GM18951 (cell line): ENCODE results near the gene ACVR1C.

Experiments used
- POLR2A ChIP-seq: IDR thresholded peaks from 4 replicates; pipeline ENCODE4 v1.6.1; 2011; ENCODE audit warnings: mild to moderate bottlenecking; ENCODE audit not compliant: insufficient read length, insufficient read depth; ENCODE audit errors: extremely low read depth
- in situ Hi-C: fragments of 300-500 bp; cut with MboI; formaldehyde crosslinking; loops from one replicate; pipeline ENCODE4 v1.12.0; 2022; ENCODE audit warnings: low sequenced_read_pairs, mixed read lengths, inconsistent platforms; ENCODE audit not compliant: unreplicated experiment

Gene ACVR1C

GRCh38 chr2:157628477-157629415, at the start of gene ACVR1C:
TSS of gene ACVR1C (minus strand) at chr2:157628864. CDS start at chr2:157628644, 220 bp downstream.
- in situ Hi-C loops = no loop called here
- no peak for TF ChIP-seq POLR2A

DNA sequence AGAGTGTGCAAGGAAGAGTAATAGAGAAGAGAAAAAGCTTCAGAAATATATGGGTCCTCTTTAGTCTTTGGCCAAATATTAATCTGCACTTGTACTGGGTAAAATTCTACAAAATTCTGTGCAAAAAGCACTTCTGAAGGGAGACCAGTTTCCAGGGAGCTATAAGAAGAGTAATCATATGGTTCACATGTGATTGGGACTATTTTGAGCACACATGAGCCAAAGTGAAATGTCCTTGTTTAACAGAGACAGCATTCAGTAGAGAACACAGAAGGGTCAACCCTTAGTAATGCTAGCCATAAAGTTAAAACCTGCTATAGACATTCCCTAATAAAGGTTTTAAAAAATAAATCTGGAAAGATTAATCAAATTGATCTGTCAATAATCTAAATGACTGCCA, 49.3 kb upstream of the ACVR1C start:
- TF ChIP-seq POLR2A = no peak
- in situ Hi-C loops = no loop called here

DNA sequence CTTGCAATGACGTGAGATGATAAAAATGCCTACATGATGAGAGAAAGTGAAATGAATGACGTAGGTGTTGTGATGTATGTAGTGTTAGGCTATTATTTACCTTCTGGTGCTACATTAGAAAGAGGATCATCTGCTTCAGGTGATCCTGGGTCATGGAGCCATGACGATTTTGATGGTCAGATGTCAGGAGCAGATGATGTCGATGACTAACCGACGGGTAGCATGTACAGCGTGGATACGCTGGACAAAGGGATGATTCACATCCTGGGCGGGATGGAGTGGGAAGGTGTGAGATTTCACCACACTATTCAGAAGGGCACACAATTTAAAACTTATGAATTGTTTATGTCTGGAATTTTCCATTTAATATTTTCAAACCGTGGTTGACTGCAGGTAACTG, 43.5 kb upstream of the ACVR1C start:
- no peak for TF ChIP-seq POLR2A
- in situ Hi-C loops = no loop called here

DNA sequence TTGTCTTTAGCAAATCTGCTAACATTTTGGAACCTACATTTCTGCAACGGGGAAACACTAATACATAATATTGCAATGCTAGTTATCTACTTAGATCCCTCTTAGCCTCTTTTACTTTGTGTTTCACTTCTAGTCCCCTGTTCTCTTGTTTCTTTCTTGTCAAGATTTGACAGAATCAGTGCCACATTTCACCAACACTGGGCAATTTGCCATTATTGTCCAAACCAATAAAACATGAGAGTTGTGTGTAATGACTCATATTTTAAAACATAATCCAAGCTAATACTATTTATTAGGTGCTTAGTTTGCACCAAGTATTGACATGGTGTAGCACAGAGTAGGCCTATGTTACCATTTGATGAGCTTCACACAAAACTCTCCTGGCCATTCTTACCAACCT, 33.7 kb upstream of the ACVR1C start:
- in situ Hi-C loops = no loop called here
- no peak for TF ChIP-seq POLR2A

DNA sequence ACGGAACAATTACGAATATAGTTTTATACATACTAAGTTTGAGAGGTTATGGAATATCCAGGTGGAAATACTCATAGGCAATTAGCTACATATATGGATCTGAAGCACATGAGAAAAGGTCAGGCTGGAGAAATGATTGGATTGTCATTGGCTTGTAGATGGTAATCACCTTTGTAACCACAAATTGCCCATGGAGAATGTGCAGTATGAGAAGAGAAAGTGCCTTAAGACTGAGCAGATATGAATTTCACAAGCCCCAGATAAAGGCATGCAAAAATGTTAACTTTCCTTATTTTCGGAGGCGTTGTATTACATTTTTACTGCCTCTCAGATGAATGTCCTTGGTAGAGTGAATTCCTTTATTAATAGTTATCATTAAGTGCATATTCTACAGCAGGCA, 33.1 kb upstream of the ACVR1C start:
- in situ Hi-C loops = no loop called here
- TF ChIP-seq POLR2A = no peak

DNA sequence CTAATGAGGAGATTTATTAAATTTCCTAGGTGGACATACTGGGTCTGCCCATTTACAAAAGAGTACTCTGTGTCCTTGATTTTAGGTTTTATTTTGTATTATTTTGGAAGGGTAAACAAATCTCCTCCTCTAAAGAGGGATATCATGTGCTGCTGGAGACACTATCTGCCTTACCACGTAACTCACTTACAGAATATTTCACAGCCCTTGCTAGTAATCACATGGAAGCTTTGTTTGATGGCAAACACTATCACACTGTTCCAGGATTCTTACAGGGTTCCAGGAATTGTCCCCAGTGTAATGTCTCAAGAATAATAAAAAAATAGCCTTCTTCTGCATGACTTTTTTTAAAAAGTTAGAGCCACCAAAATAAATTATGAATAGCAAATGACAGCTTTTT, 29.2 kb upstream of the ACVR1C start:
- no peak for TF ChIP-seq POLR2A
- in situ Hi-C loops = no loop called here

- no peak for TF ChIP-seq POLR2A
- in situ Hi-C loops = no loop called here
Measured at GRCh38 chr2:157657101-157657500, 28.4 kb upstream of the ACVR1C start.

- in situ Hi-C loops = no loop called here
- TF ChIP-seq POLR2A = no peak
Measured at GRCh38 chr2:157644776-157645175, 16.1 kb upstream of the ACVR1C start.

- no peak for TF ChIP-seq POLR2A
- in situ Hi-C loops = no loop called here
Measured at GRCh38 chr2:157631861-157632260, 3.2 kb upstream of the ACVR1C start.

GRCh38 chr2:157627594-157628476, 829 bp downstream of the ACVR1C start:
- in situ Hi-C loops = no loop called here
- TF ChIP-seq POLR2A = no peak

GRCh38 chr2:157625296-157625695, 3.4 kb downstream of the ACVR1C start:
- TF ChIP-seq POLR2A = no peak
- in situ Hi-C loops = no loop called here

DNA sequence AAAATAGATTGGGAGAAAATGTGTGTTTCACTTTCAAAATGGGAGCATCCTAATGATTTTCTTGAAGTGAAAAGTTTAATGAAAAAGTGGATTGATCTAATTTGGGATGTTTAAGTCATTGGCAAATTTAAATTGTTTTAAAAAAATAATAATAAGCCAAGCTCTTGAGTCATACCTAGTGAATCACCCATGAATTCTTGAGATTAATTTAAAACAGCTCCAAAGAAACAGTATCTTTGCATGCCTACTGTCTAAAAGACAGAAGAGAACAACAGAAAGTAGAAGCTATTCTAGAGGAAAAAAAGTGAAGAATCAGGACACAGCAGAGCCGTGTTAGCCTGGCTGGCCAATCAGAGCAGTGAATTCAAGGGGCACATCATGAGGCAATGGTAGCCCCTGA, 7.7 kb downstream of the ACVR1C start:
- in situ Hi-C loops = no loop called here
- no peak for TF ChIP-seq POLR2A

DNA sequence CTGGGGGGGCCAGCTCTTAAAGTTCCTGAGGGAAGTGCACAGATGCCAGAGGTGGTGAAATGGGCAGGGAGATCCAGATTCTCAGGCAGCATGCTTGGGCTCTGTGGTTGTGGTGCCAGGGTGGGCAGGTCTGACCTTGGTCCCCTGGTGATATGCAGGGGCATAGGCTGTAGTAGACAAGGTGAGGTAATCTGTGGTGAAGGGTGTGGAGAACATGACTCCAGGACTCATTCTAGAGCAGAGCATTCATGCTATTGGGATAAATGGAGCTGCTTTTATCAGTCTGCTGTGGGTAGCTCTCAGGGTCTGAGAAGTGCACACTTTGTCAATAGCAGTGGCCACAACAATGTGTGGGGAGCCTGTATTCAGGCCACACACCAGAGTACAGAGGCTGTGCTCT, 16.9 kb downstream of the ACVR1C start:
- in situ Hi-C loops = no loop called here
- TF ChIP-seq POLR2A = no peak

DNA sequence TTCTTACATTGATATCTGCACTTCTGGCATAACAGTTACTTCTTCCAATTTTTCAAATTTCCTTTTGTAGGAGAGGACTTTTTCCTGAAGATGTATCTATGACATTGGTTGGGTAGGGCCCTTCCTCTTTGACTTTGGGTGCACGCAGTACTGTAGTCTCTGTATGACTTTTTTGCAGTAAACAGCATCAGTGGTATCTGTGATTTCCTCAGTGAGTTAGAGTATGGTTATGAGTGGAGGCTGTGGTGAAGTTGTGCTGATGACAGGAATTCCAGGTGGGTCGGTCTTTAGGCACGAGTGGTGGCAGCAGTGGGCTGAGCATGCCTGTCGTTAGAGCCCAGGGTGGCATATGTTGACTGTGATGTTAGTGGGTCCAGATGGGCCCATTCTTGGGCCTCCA, 17.6 kb downstream of the ACVR1C start:
- in situ Hi-C loops = no loop called here

GRCh38 chr2:157606534-157606933, 22.1 kb downstream of the ACVR1C start:
- TF ChIP-seq POLR2A = no peak
- in situ Hi-C loops = loop anchor here (10.0 kb wide), 1 partner anchor 122 kb away; no protein-coding TSS in a partner anchor

More for the DNA sequence above, 17.6 kb downstream of the ACVR1C start:
- TF ChIP-seq POLR2A = no peak
